CD4-positive, alpha-beta T cell (primary cell): ENCODE results near the gene KCNQ2. TPM values are rescaled to one million over a fixed set of nuclear protein-coding genes. Genes with fewer than 3 reads are reported as not detected.

ENCODE experiments used
- ATAC-seq: fragments of 200-7000 bp; cut with Tn5 transposase; one replicate; pipeline ENCODE4 v1.10.0; 2022; ENCODE audit warnings: mild to moderate bottlenecking; ENCODE audit not compliant: poor library complexity
- CTCF ChIA-PET: fragments of 350-600 bp; sonication (Branson Sonifier 250); formaldehyde crosslinking; loops from one replicate; lab custom pipeline; 2021; ENCODE audit warnings: antibody characterized with exemption, inconsistent platforms; lab: Charles Lee
- POLR2A ChIA-PET: fragments of 350-600 bp; sonication (Branson Sonifier 250); formaldehyde crosslinking; loops from one replicate; lab custom pipeline; 2021; ENCODE audit warnings: antibody characterized with exemption, inconsistent platforms; lab: Charles Lee
- DNase-seq, 14 experiments: peaks; one replicate each; pipeline ENCODE4 v3.0.0-alpha.2; 2013 to 2020; ENCODE audit warnings: mixed read lengths in 2 of 14
- H3K27ac ChIP-seq, 2 donors: one replicate each; pipeline versions ENCODE4 v1.5.1 to v1.7.0; 2013; ENCODE audit warnings: low read length in 2 of 2, low read depth in 1 of 2, mild to moderate bottlenecking in 1 of 2
- H3K27me3 ChIP-seq, 2 experiments: 1 replicate in 1 of 2; 2 replicates in 1 of 2; pipeline versions ENCODE4 v1.6.1 to v1.7.0; 2013; ENCODE audit warnings: low read length in 2 of 2, control low read depth in 1 of 2, mild to moderate bottlenecking in 1 of 2, moderate library complexity in 1 of 2; ENCODE audit not compliant: insufficient read depth in 2 of 2, control insufficient read depth in 1 of 2
- H3K36me3 ChIP-seq: one replicate; pipeline ENCODE4 v1.6.1; 2013; ENCODE audit warnings: low read length, control low read depth; ENCODE audit not compliant: insufficient read depth
- H3K4me1 ChIP-seq: one replicate; pipeline ENCODE4 v1.6.1; 2013; ENCODE audit warnings: low read length, control low read depth; ENCODE audit not compliant: insufficient read depth
- H3K4me3 ChIP-seq: one replicate; pipeline ENCODE4 v1.5.1; 2013; ENCODE audit warnings: mild to moderate bottlenecking, low read length, moderate library complexity
- H3K9me3 ChIP-seq, 2 experiments: 1 replicate in 1 of 2; 2 replicates in 1 of 2; pipeline versions ENCODE4 v1.6.1 to v1.7.0; 2013; ENCODE audit warnings: low read length in 2 of 2, mild to moderate bottlenecking in 2 of 2, control low read depth in 1 of 2, moderate library complexity in 1 of 2; ENCODE audit not compliant: control insufficient read depth in 1 of 2, insufficient read depth in 1 of 2
- H3K27ac Mint-ChIP-seq: one replicate; pipeline ENCODE4 v1.8.0; 2020; ENCODE audit warnings: mixed read lengths
- H3K27me3 Mint-ChIP-seq: one replicate; pipeline ENCODE4 v1.8.0; 2021; ENCODE audit warnings: mixed read lengths
- H3K36me3 Mint-ChIP-seq: one replicate; pipeline ENCODE4 v1.8.0; 2021; ENCODE audit warnings: low read depth, mixed read lengths
- H3K4me1 Mint-ChIP-seq: one replicate; pipeline ENCODE4 v1.8.0; 2021; ENCODE audit warnings: low read depth, mixed read lengths
- H3K4me3 Mint-ChIP-seq: one replicate; pipeline ENCODE4 v1.8.0; 2020; ENCODE audit warnings: mild to moderate bottlenecking, mixed read lengths
- H3K9me3 Mint-ChIP-seq: one replicate; pipeline ENCODE4 v1.8.0; 2020; ENCODE audit warnings: mixed read lengths
- intact Hi-C, 2 experiments: fragments of 100-400 bp; cut with DNase I in 1 of 2; cut with micrococcal nuclease in 1 of 2; formaldehyde crosslinking; loops; one replicate each; pipeline versions ENCODE4 v1.15.1 to v1.9.0; 2023 to 2025; cut with DNase I, micrococcal nuclease
- total RNA-seq, 174 experiments: library from RNA in 2 of 174; stranded (reverse) in 2 of 174; gene quantifications; one replicate each; pipeline ENCODE4 v1.2.3 and lab custom pipeline; 2021 to 2026
- TF ChIP-seq, protein P1 (sequence below): fragments of 200-600 bp; IDR thresholded peaks from one replicate; pipeline ENCODE4 v1.8.0; 2022; ENCODE audit warnings: antibody characterized with exemption, mild to moderate bottlenecking

KCNQ2 gene
- total RNA-seq, 2 experiments from 2014 or later = not detected

DNA sequence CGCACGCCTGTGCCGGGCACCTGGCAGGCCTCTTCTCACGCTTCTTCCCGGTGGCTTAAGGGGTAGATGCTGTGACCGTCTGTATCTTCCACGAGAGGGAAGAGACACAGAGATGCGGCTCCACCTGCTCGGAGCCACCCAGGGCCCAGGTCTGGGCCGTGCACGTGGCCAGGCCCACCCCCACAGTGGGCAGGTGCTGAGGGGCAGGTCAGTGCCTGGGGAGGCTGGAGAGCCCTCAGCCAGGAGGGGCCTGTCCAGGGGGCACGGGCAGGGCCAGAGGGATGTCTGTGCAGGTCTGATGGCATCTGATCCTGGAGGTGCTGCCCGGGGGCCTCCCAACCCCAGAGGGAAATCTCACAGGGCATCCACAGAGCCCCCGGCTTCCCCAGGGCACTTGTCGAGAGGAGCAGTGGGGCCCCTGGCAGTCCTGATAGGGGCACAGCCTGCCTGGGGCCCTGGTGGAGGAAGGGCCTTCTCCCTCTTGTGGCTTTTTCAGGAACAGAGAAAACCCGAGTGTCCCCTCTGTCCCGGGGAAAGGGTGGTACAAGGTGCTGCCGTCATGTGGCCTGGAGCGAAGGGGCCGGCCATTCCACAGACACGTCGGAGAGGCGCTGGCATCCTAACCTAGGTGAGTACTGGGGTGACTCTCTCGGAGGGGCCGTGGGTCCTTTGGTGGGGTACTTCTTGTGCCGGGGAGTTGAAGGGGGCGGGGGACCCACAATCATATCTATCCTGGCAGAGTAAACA is 61.1 kb downstream of the KCNQ2 start:
- H3K27me3 Mint-ChIP-seq = peaks cover 5% of the 10 kb centered on the region
- peaks cover 0 to 23% of the 10 kb centered on the region in 2 experiments for H3K9me3 ChIP-seq
- H3K9me3 Mint-ChIP-seq = no peaks in the 10 kb centered on the region
- no peaks in the 10 kb centered on the region for H3K36me3 ChIP-seq
- peaks cover 15% of the 10 kb centered on the region for H3K4me1 ChIP-seq
- TF ChIP-seq, protein P1, sequence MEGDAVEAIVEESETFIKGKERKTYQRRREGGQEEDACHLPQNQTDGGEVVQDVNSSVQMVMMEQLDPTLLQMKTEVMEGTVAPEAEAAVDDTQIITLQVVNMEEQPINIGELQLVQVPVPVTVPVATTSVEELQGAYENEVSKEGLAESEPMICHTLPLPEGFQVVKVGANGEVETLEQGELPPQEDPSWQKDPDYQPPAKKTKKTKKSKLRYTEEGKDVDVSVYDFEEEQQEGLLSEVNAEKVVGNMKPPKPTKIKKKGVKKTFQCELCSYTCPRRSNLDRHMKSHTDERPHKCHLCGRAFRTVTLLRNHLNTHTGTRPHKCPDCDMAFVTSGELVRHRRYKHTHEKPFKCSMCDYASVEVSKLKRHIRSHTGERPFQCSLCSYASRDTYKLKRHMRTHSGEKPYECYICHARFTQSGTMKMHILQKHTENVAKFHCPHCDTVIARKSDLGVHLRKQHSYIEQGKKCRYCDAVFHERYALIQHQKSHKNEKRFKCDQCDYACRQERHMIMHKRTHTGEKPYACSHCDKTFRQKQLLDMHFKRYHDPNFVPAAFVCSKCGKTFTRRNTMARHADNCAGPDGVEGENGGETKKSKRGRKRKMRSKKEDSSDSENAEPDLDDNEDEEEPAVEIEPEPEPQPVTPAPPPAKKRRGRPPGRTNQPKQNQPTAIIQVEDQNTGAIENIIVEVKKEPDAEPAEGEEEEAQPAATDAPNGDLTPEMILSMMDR = no peak
- H3K4me3 Mint-ChIP-seq = no peak overlapping the region
- intact Hi-C loops = no loop called here
- no peak for DNase-seq
- POLR2A ChIA-PET = no interaction called here
- H3K27me3 ChIP-seq = peaks cover 0 to 2% of the 10 kb centered on the region in 2 experiments
- no peak overlapping the region for H3K27ac ChIP-seq
- no peak for ATAC-seq
- no peaks in the 10 kb centered on the region for H3K36me3 Mint-ChIP-seq
- CTCF ChIA-PET = no interaction called here
- H3K27ac Mint-ChIP-seq = no peak overlapping the region
- H3K4me1 Mint-ChIP-seq = no peaks in the 10 kb centered on the region
- no peak overlapping the region for H3K4me3 ChIP-seq

- Histone ChIP-seq H3K36me3 (no peaks in the 10 kb centered on the region), H3K9me3 (peaks cover 0 to 23% of the 10 kb centered on the region in 2 experiments), H3K27ac (no peak overlapping the region), H3K4me1 (peaks cover 15% of the 10 kb centered on the region), H3K4me3 (no peak overlapping the region), H3K27me3 (peaks cover 0 to 2% of the 10 kb centered on the region in 2 experiments)
- DNase-seq (no peak), ATAC-seq (no peak)
- H3K4me1 Mint-ChIP-seq = no peaks in the 10 kb centered on the region
- peaks cover 5% of the 10 kb centered on the region for H3K27me3 Mint-ChIP-seq
- H3K4me3 Mint-ChIP-seq = no peak overlapping the region
- CTCF ChIA-PET = no interaction called here
- TF ChIP-seq, protein P1 = no peak
- intact Hi-C loops = no loop called here
- H3K9me3 Mint-ChIP-seq = no peaks in the 10 kb centered on the region
- no peaks in the 10 kb centered on the region for H3K36me3 Mint-ChIP-seq
- POLR2A ChIA-PET = no interaction called here
- H3K27ac Mint-ChIP-seq = no peak overlapping the region
These were observed 62.5 kb downstream of the KCNQ2 start for GRCh38 chr20:63409834-63410435.

DNA sequence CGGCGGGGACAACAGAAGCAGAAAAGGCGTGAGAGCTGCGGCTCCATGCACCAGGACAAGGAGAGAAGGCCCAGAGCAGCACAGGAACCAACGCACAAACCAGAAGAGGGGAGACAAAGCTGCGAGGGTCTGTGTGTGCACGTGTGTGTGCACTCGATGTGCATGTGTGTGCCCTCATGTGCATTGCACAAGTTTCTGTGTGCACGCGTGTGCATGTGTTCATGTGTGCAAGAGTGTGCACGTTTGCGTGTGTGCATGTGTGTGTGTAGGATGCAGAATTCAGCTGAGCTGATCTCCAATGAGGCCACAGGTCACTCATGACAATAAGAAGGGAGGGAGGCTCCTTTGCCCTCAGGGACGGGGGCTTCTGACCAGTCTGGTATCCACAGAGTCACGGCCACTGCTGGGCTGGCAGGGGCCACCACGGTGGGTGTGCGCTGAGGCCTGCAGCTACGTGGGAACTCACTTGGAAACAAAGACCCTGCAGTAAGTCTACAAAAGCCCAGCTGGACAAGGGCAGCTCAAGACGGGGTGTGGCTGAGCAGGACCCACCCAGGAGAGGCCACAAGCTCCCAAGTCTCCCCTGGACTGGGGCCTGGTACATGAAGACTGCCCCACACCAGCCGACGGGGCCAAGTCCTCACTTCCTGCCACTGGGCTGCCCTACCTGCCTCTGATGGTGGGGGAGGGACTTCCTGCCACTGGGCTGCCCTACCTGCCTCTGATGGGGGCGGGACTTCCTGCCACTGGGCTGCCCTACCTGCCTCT is 63.2 kb downstream of the KCNQ2 start:
- peaks cover 15% of the 10 kb centered on the region for H3K4me1 ChIP-seq
- H3K27me3 Mint-ChIP-seq = peaks cover 5% of the 10 kb centered on the region
- ChIA-PET CTCF (no interaction called here), POLR2A (no interaction called here)
- intact Hi-C loops = no loop called here
- TF ChIP-seq, protein P1 = no peak
- no peaks in the 10 kb centered on the region for H3K4me1 Mint-ChIP-seq
- peaks cover 0 to 2% of the 10 kb centered on the region in 2 experiments for H3K27me3 ChIP-seq
- no peak overlapping the region for H3K27ac Mint-ChIP-seq
- H3K27ac ChIP-seq = no peak overlapping the region
- peaks cover 0 to 22% of the 10 kb centered on the region in 2 experiments for H3K9me3 ChIP-seq
- H3K4me3 ChIP-seq = no peak overlapping the region
- no peak overlapping the region for H3K4me3 Mint-ChIP-seq
- ATAC-seq = no peak
- no peaks in the 10 kb centered on the region for H3K36me3 ChIP-seq
- DNase-seq = peak in 3 of 14 experiments; percentile 19 to 47 (median 40)
- H3K36me3 Mint-ChIP-seq = no peaks in the 10 kb centered on the region
- no peaks in the 10 kb centered on the region for H3K9me3 Mint-ChIP-seq
